ENCODE data around the gene KNG1.

DNA sequence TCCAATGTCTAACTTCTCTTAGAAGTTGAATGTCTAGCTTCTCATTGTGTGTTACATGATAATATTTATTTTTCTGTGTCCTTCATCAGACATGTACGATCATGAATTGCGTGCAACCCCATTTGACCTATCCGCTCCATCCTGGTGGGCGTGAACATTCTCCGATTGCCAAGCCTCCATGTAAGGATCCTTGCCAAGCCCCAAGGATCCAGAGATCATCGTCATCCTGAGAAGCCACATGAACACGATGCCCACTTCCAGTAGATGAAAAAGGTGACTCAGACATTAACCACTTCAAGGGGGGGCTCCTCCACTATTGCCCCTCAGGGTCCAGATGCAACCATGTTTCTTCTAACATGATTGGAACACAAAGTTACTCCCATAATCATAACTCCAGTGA lies 25.5 kb upstream of the KNG1 start:
- TF ChIP-seq, protein P1, sequence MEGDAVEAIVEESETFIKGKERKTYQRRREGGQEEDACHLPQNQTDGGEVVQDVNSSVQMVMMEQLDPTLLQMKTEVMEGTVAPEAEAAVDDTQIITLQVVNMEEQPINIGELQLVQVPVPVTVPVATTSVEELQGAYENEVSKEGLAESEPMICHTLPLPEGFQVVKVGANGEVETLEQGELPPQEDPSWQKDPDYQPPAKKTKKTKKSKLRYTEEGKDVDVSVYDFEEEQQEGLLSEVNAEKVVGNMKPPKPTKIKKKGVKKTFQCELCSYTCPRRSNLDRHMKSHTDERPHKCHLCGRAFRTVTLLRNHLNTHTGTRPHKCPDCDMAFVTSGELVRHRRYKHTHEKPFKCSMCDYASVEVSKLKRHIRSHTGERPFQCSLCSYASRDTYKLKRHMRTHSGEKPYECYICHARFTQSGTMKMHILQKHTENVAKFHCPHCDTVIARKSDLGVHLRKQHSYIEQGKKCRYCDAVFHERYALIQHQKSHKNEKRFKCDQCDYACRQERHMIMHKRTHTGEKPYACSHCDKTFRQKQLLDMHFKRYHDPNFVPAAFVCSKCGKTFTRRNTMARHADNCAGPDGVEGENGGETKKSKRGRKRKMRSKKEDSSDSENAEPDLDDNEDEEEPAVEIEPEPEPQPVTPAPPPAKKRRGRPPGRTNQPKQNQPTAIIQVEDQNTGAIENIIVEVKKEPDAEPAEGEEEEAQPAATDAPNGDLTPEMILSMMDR (IDR thresholded peaks at IDR 0.05): no peak
- no peak for TF ChIP-seq POLR2A (IDR thresholded peaks at IDR 0.05)
